ENCODE measurements around the gene SIRPD. TPM values are rescaled to one million over a fixed set of nuclear protein-coding genes. Genes with fewer than 3 reads are reported as not detected.

SIRPD gene
- total RNA-seq, 3 donors from 2014 or later, result not detected

- ATAC-seq (no peak), DNase-seq (no peak)
- TF ChIP-seq, protein P1, sequence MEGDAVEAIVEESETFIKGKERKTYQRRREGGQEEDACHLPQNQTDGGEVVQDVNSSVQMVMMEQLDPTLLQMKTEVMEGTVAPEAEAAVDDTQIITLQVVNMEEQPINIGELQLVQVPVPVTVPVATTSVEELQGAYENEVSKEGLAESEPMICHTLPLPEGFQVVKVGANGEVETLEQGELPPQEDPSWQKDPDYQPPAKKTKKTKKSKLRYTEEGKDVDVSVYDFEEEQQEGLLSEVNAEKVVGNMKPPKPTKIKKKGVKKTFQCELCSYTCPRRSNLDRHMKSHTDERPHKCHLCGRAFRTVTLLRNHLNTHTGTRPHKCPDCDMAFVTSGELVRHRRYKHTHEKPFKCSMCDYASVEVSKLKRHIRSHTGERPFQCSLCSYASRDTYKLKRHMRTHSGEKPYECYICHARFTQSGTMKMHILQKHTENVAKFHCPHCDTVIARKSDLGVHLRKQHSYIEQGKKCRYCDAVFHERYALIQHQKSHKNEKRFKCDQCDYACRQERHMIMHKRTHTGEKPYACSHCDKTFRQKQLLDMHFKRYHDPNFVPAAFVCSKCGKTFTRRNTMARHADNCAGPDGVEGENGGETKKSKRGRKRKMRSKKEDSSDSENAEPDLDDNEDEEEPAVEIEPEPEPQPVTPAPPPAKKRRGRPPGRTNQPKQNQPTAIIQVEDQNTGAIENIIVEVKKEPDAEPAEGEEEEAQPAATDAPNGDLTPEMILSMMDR (IDR thresholded peaks at IDR 0.05), result no peak
- intact Hi-C loops (cut with DNase I, micrococcal nuclease), result no loop called here
- Histone ChIP-seq H3K36me3 (ENCODE audit: low read depth) (no peaks in the 10 kb centered on the region), H3K4me1 (ENCODE audit: low read depth) (no peaks in the 10 kb centered on the region), H3K4me3 (no peak overlapping the region), H3K9me3 (no peaks in the 10 kb centered on the region)
Measured at GRCh38 chr20:1561350-1561749, 3.8 kb upstream of the SIRPD start.

DNA sequence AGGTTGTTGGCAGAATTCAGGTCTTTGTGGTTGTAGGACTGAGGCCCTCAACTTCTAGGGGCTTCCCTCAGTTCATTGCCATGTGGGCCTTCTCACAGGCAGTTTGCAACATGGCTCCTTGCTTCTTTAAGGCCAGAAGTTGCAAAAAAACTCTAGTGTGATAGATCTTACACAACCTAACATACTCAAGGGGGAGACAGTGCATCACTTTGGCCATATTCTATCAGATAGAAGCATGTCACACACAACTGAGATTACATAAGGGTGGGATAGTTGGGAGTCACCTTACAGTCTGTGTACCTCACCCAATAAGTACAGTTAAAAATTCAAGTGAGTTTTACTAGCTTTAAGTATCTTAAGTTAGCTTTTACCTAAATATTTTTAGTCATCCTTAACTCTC is 1.6 kb downstream of the SIRPD start:
- Histone ChIP-seq H3K4me1 (ENCODE audit: low read depth) (no peaks in the 10 kb centered on the region), H3K4me3 (no peak overlapping the region), H3K36me3 (ENCODE audit: low read depth) (no peaks in the 10 kb centered on the region), H3K9me3 (no peaks in the 10 kb centered on the region)
- ATAC-seq, result no peak
- intact Hi-C loops (cut with DNase I, micrococcal nuclease), result no loop called here
- TF ChIP-seq, protein P1 (IDR thresholded peaks at IDR 0.05), result no peak
- DNase-seq, result no peak

DNA sequence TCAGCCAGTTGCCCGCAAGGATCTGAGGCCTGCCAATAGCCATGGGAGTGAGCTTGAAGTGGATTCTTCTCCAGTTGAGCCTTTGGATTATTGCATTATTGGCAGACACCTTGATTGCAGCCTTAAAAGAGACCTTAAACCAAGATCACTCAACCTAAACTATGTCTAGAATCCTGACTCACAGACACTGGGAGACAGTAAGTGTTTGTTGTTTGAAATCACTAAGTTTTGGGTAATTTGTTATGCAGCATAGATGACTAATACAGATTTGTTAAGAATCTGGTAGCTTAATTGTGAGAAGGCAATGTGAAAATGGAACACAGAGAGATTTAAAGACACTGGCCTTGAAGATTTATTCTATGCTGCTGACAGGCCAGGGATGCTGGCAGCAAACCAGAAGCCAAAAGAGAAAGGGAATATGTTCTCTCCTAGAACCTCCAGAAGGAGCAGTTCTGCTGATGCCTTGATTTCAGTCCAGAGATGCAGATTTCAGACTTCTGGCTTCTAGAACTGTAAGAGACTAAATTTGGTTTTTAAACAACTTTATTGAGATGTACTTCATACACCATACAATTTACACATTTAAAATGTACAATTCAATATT is 17.6 kb downstream of the SIRPD start:
- H3K4me1 ChIP-seq (ENCODE audit: low read depth), result no peaks in the 10 kb centered on the region
- DNase-seq (no peak), ATAC-seq (no peak)
- intact Hi-C loops (cut with DNase I, micrococcal nuclease), result no loop called here
- no peaks in the 10 kb centered on the region for H3K9me3 ChIP-seq
- no peak overlapping the region for H3K4me3 ChIP-seq
- no peaks in the 10 kb centered on the region for H3K36me3 ChIP-seq (ENCODE audit: low read depth)
- TF ChIP-seq, protein P1 (IDR thresholded peaks at IDR 0.05), result no peak

DNA sequence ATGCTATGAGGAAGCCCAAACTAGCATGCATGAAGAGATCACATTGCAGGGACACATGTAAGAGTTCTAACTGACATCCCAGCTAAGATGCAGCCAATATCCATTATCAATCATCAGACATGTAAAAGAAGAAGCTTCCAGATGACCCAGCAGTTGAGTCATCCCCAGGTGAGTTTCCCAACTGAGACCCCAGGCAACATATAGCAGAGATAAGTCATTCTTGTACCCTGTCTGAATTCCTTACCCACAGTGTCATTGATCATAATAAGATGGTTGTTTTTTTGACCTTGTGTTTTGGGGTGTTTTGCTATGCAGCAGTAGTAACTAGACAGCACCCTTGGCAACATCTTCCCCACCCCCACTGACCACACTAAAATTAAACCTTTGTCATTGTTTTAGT is 18.9 kb downstream of the SIRPD start:
- intact Hi-C loops (cut with DNase I, micrococcal nuclease), result no loop called here
- TF ChIP-seq, protein P1 (IDR thresholded peaks at IDR 0.05), result no peak
- ATAC-seq (no peak), DNase-seq (no peak)
- Histone ChIP-seq H3K36me3 (ENCODE audit: low read depth) (no peaks in the 10 kb centered on the region), H3K9me3 (no peaks in the 10 kb centered on the region), H3K4me3 (no peak overlapping the region), H3K4me1 (ENCODE audit: low read depth) (no peaks in the 10 kb centered on the region)

- no peaks in the 10 kb centered on the region for H3K36me3 ChIP-seq (ENCODE audit: low read depth)
- ATAC-seq (peak; percentile 68), DNase-seq (peak in 2 of 3 donors; percentile 39 to 58)
- TF ChIP-seq, protein P1 (IDR thresholded peaks at IDR 0.05), result no peak
- intact Hi-C loops (cut with DNase I, micrococcal nuclease), result no loop called here
- no peak overlapping the region for H3K4me3 ChIP-seq
- no peaks in the 10 kb centered on the region for H3K4me1 ChIP-seq (ENCODE audit: low read depth)
- H3K9me3 ChIP-seq, result no peaks in the 10 kb centered on the region
Measured at GRCh38 chr20:1537731-1538058, 19.8 kb downstream of the SIRPD start.

All from mucosa of descending colon (tissue), 3 donors.